K562 (cell line): ENCODE results near the gene SLC22A23. TPM values are rescaled to one million over a fixed set of nuclear protein-coding genes. Genes with fewer than 3 reads are reported as not detected.

Experiments
- ATAC-seq: fragments of 200-7000 bp; cut with Tn5 transposase; 3 replicates; pipeline ENCODE4 v1.9.1; 2020; ENCODE audit warnings: moderate library complexity
- BruUV-seq: library from RNA; stranded (reverse); fragments of 400-500 nt; replicated peaks from 2 replicates; lab custom pipeline; 2021; lab: Mats Ljungman, UMichigan
- CTCF ChIA-PET: fragments of 300-600 bp; formaldehyde crosslinking; extraction: SDS; loops from one replicate; lab custom pipeline; 2021; ENCODE audit warnings: low intra/inter-chr PET ratio; lab: Yijun Ruan, JAX
- POLR2A ChIA-PET: fragments of 300-600, 350-650 bp; sonication (Branson Sonifier 250); formaldehyde crosslinking; extraction: SDS; loops from one replicate; lab custom pipeline; 2021; ENCODE audit warnings: antibody characterized with exemption, inconsistent platforms; lab: Yijun Ruan, JAX
- DNase-seq, 4 experiments: peaks; one replicate each; pipeline versions ENCODE4 v3.0.0 to v3.0.0-alpha.2; 2011 to 2018; ENCODE audit warnings: low spot score in 3 of 4, mixed read lengths in 3 of 4; ENCODE audit errors: extremely low read depth in 1 of 4
- FAIRE-seq: peaks from 2 replicates; lab custom pipeline; 2011; peaks lifted over from hg19 to GRCh38; lab: Jason Lieb, UNC
- H2AFZ ChIP-seq: 2 replicates; pipeline ENCODE4 v1.6.0; 2011; ENCODE audit warnings: low read depth, low read length, control low read depth, inconsistent platforms
- H3K27ac ChIP-seq: fragments of 200-600 bp; 3 replicates; pipeline ENCODE4 v1.8.0; 2011; ENCODE audit warnings: low read depth, mild to moderate bottlenecking, control low read depth, inconsistent platforms, low read length, moderate library complexity, mixed read lengths; ENCODE audit errors: extremely low read depth
- H3K27me3 ChIP-seq, 2 experiments: fragments of 300-600 bp in 1 of 2; 2 replicates in 1 of 2; 3 replicates in 1 of 2; pipeline versions ENCODE4 v1.6.0 to v1.8.0; 2011; ENCODE audit warnings: inconsistent platforms in 2 of 2, low read length in 2 of 2, mild to moderate bottlenecking in 1 of 2, mixed read lengths in 1 of 2, moderate library complexity in 1 of 2; ENCODE audit not compliant: control insufficient read depth in 2 of 2, insufficient read depth in 2 of 2
- H3K36me3 ChIP-seq: fragments of 300-600 bp; 3 replicates; pipeline ENCODE4 v1.8.0; 2011; ENCODE audit warnings: mild to moderate bottlenecking, low read length, inconsistent platforms; ENCODE audit not compliant: control insufficient read depth, insufficient read depth
- H3K4me1 ChIP-seq, 2 experiments: fragments of 200-600 bp in 1 of 2; replicated peaks in 1 of 2; 2 replicates in 1 of 2; 3 replicates in 1 of 2; pipeline versions ENCODE4 v1.5.1 to v1.8.0; 2011; ENCODE audit warnings: inconsistent platforms in 2 of 2, low read length in 2 of 2, mild to moderate bottlenecking in 1 of 2, mixed read lengths in 1 of 2, moderate library complexity in 1 of 2; ENCODE audit not compliant: control insufficient read depth in 2 of 2, insufficient read depth in 2 of 2
- H3K4me2 ChIP-seq: 2 replicates; pipeline ENCODE4 v1.6.1; 2011; ENCODE audit warnings: low read length, control low read depth, inconsistent platforms, mixed read lengths; ENCODE audit not compliant: insufficient read depth
- H3K4me3 ChIP-seq: fragments of 200-600 bp; sonication (generic), shearing (Covaris generic); 2 replicates; pipeline ENCODE4 v1.5.1; 2016; ENCODE audit warnings: control low read depth, inconsistent platforms
- H3K79me2 ChIP-seq: fragments of 200-600 bp; 3 replicates; pipeline ENCODE4 v1.8.0; 2011; ENCODE audit warnings: low read length, inconsistent platforms; ENCODE audit not compliant: control insufficient read depth, insufficient read depth
- H3K9ac ChIP-seq, 2 experiments: 2 replicates each; pipeline versions ENCODE4 v1.6.0 to v1.6.1; 2011; ENCODE audit warnings: low read depth in 2 of 2, low read length in 2 of 2, control low read depth in 1 of 2, inconsistent platforms in 1 of 2, mild to moderate bottlenecking in 1 of 2, mixed read lengths in 1 of 2; ENCODE audit not compliant: insufficient read depth in 1 of 2
- H3K9me1 ChIP-seq: one replicate; pipeline ENCODE4 v1.6.0; 2011; ENCODE audit warnings: inconsistent platforms, mild to moderate bottlenecking, low read length, moderate library complexity; ENCODE audit not compliant: control insufficient read depth, insufficient read depth
- H3K9me3 ChIP-seq: replicated peaks from 2 replicates; pipeline ENCODE4 v1.5.1; 2011; ENCODE audit warnings: low read depth, low read length, inconsistent platforms; ENCODE audit not compliant: control insufficient read depth, insufficient read depth
- H4K20me1 ChIP-seq: replicated peaks from 2 replicates; pipeline ENCODE4 v1.6.1; 2011; ENCODE audit warnings: low read length, inconsistent platforms, mixed read lengths; ENCODE audit not compliant: control insufficient read depth, insufficient read depth
- ELF2 ChIP-seq: fragments of 250-450 bp; sonication (Bioruptor Pico); IDR thresholded peaks from 2 replicates; pipeline ENCODE4 v1.5.0; 2021; ENCODE audit warnings: mild to moderate bottlenecking
- MCM3 ChIP-seq: fragments of 450-650 bp; IDR thresholded peaks from 2 replicates; pipeline ENCODE4 v1.6.1; 2016
- SPI1 ChIP-seq: IDR thresholded peaks from 2 replicates; pipeline ENCODE4 v1.6.1; 2011; ENCODE audit warnings: low read depth, low read length, control low read depth, borderline replicate concordance
- ZNF146 ChIP-seq: IDR thresholded peaks from one replicate; pipeline ENCODE4 v1.6.1; 2018; ENCODE audit warnings: missing compliant biosample characterization; ENCODE audit not compliant: unreplicated experiment
- WGBS: fragments of 100-300 bp; shearing (Covaris generic); methylation state at CpG from one replicate; pipeline ENCODE4 v1.1.6; 2016; ENCODE audit warnings: low coverage, mixed read lengths; ENCODE audit not compliant: insufficient coverage; ENCODE audit errors: missing lambda C conversion rate; 5-methylcytosine and 5-hydroxymethylcytosine counted together
- in situ Hi-C: fragments of 300-500 bp; cut with MboI; formaldehyde crosslinking; loops from 4 replicates; pipeline ENCODE4 v1.15.0; 2018; ENCODE audit warnings: inconsistent platforms, mixed read lengths
- intact Hi-C: fragments of 100-400 bp; cut with micrococcal nuclease; formaldehyde crosslinking; loops from 2 replicates; pipeline ENCODE4 v1.14.2; 2022
- polyA plus RNA-seq, 8 experiments: library from polyadenylated mRNA; depleted of rRNA in 4 of 8; stranded (reverse) in 5 of 8; unstranded in 3 of 8; fragments of >200 nt; fragmentation: Nextera tagmentation in 2 of 8; fragmentation: Illumina TruSeq in 1 of 8; extraction: Ambion mirVana in 2 of 8; extraction: Trizol in 1 of 8; gene quantifications; 2 replicates each; pipeline versions ENCODE4 v1.2.1 to v1.2.3, GENCODE V29; 2011 to 2014; ENCODE audit warnings: inconsistent platforms in 1 of 8, missing spikeins in 1 of 8
- total RNA-seq, 7 experiments: library from RNA; depleted of rRNA in 6 of 7; stranded (reverse); fragments of >200 nt in 6 of 7; fragmentation: Illumina TruSeq in 2 of 7; extraction: Trizol in 2 of 7; gene quantifications; 2 replicates each; pipeline versions ENCODE4 v1.2.1 to v1.2.3, GENCODE V29; 2011 to 2021; ENCODE audit warnings: low replicate concordance in 1 of 7

The SLC22A23 gene
- total and polyA plus RNA-seq, 9 of the 15 experiments (the other 6 are each of a cell fraction or from before 2014, with no cell fraction given), result 0.30 to 8.7 (median 2.5) TPM

DNA sequence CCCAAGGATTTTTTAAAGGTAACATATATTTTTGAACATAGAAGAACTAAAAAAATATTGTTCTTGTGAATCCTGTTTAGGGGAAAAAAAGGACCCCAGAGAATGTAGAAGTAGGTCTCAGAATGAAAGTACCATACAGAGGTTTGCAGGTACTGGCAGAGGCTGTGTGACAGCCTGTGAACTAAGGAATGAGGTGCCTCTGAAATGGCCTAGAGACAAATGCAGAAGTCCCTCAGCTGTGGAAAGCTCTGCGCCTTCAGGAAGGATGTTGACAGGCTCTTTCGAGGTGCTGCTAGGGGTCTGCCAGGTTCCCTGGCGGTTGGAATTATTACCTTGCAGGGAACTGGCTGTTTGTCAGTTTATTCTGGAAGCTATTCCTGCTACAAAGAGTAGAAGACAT, 220.8 kb downstream of the SLC22A23 start:
- WGBS, result 54% methylated on average over 3 of the region's 3 CpGs
- intact Hi-C loops (no loop called here), in situ Hi-C loops (no loop called here)
- ATAC-seq (no peak), DNase-seq (no peak), FAIRE-seq (no peak)
- ChIA-PET POLR2A (interaction anchor here (0.7 to 1.5 kb wide), 5 partner anchors 11 to 642 kb away, joined by 3 read pairs; no protein-coding TSS in a partner anchor), CTCF (no interaction called here)
- no peaks in the 10 kb centered on the region for H4K20me1 ChIP-seq
- H3K9me3 ChIP-seq, result no peaks in the 10 kb centered on the region
- no peak overlapping the region for H3K4me2 ChIP-seq
- no peak overlapping the region for H3K4me3 ChIP-seq
- TF ChIP-seq MCM3 (no peak), ELF2 (no peak), SPI1 (0 out of 2 replicates have a peak, but pooled peaks have one; percentile 28)
- no peaks in the 10 kb centered on the region for H3K9me1 ChIP-seq
- H3K36me3 ChIP-seq, result no peaks in the 10 kb centered on the region
- BruUV-seq, result no TSS peak
- H3K27ac ChIP-seq, result no peak overlapping the region
- peaks cover 16 to 18% of the 10 kb centered on the region in 2 experiments; a peak in 4 of 5 replicates for H3K27me3 ChIP-seq
- H3K4me1 ChIP-seq, result peaks cover 9 to 18% of the 10 kb centered on the region in 2 experiments
- no peak overlapping the region for H2AFZ ChIP-seq
- H3K79me2 ChIP-seq, result no peaks in the 10 kb centered on the region
- H3K9ac ChIP-seq, result no peak overlapping the region

DNA sequence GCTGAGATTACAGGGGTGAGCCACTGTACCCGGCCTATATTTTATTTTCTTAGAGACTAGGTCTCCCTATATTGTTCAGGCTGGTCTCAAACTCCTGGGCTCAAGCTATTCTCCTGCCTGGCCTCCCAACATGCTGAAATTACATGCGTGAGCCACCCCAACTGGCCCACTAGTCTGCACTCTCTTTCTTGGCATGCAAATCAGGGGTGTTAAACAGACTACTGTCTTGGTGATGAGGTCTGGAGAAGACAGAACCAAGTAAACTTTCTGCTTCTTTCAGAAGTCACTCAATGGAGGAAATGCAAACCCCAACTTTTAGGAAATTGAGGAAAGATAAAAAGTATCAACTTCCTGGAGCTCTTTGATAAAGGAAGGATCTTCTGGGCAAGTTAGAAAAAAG, 221.4 kb downstream of the SLC22A23 start:
- no peak overlapping the region for H3K4me2 ChIP-seq
- H3K27ac ChIP-seq, result no peak overlapping the region
- no peak overlapping the region for H3K4me3 ChIP-seq
- no peak overlapping the region for H3K9ac ChIP-seq
- H2AFZ ChIP-seq, result no peak overlapping the region
- CTCF ChIA-PET, result no interaction called here
- H3K9me3 ChIP-seq, result no peaks in the 10 kb centered on the region
- POLR2A ChIA-PET, result interaction anchor here (0.7 to 2.2 kb wide), 5 partner anchors 16 to 642 kb away, joined by 3 to 7 read pairs (median 3); partner anchors contain the start of gene TUBB2A
- H3K36me3 ChIP-seq, result no peaks in the 10 kb centered on the region
- in situ Hi-C loops (no loop called here), intact Hi-C loops (no loop called here)
- H3K9me1 ChIP-seq, result no peaks in the 10 kb centered on the region
- no peak for DNase-seq
- H3K27me3 ChIP-seq, result peaks cover 16 to 22% of the 10 kb centered on the region in 2 experiments; a peak in 4 of 5 replicates
- no TSS peak for BruUV-seq
- no peak for TF ChIP-seq ZNF146 (CRISPR knock-in tag)
- no peaks in the 10 kb centered on the region for H4K20me1 ChIP-seq
- no peak for FAIRE-seq
- 31% methylated on average over 2 of the region's 2 CpGs for WGBS
- ATAC-seq, result no peak
- H3K79me2 ChIP-seq, result no peaks in the 10 kb centered on the region
- peaks cover 9 to 22% of the 10 kb centered on the region in 2 experiments for H3K4me1 ChIP-seq
